T-helper 1 cell treated with Interleukin-12 subunit alpha and Interleukin-12 subunit beta and Interleukin-4 antibody, amounts not matched to agents 30 ng/mL and 1 ng/mL, for 36 hours (primary cell): ENCODE measurements around the gene PCSK6. TPM values are rescaled to one million over a fixed set of nuclear protein-coding genes. Genes with fewer than 3 reads are reported as not detected.
"Not testable (repeated sequence)": the region's sequence is repeated elsewhere in the genome, so short reads cannot be mapped to it uniquely, and the experiment has no call there.

Experiments used
- intact Hi-C: fragments of 100-400 bp; cut with micrococcal nuclease; formaldehyde crosslinking; loops from one replicate; pipeline ENCODE4 v1.15.1; 2024
- total RNA-seq: library from RNA; stranded (reverse); gene quantifications from 2 replicates; pipeline ENCODE4 v1.2.3, GENCODE V29; 2022

Gene PCSK6
- total RNA-seq, 1 donor from 2014 or later, result 2.5 TPM

DNA sequence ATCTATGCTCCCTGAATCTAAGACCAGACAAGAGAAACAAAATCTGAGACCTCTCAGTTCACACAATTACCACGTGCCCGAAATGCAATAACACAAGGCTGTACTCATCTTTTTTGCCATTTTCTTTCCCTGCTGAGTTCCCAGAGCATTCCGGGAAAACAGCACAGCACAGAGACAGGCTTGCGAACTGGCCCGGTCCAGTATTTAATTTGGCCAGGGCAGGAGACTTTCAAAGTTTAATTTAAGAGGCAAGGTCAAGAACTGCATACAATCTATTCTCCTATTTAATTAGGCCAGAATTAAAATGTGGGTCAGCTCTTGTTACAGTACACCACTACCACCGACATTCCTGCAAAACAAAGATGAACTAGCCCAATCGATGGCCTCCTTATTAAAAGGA, 107.0 kb downstream of the PCSK6 start:
- intact Hi-C loops, result no loop called here

DNA sequence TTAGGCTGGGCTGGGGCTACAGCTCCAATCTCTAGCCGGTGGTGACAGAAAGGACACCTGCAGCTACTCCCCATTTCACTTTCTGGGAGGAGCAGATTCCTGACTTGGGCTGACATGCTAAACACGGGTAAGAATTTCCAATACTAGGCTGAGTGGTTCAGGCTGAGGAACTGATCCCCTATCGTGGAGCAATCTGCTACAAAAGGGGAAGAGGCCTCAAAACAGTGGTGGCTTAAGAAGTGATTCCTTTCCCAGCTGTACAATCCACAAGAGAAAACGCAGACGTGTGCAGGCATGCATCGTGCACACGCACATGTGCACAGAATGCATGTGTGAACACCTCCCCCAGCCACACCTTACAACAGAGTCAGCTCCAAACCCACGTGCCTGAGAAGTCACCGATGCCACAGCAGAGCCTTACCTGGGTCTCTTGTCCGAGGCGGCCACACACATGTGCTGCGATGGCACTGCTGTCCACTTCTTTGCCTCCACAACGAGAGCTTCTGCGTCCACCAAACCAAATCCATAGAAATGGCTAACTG, 107.8 kb downstream of the PCSK6 start:
- intact Hi-C loops, result no loop called here

- intact Hi-C loops, result no loop called here
Observed at GRCh38 chr15:101380146-101380545, 109.4 kb downstream of the PCSK6 start.

- intact Hi-C loops, result no loop called here
Observed at GRCh38 chr15:101379647-101380046, 109.9 kb downstream of the PCSK6 start.

DNA sequence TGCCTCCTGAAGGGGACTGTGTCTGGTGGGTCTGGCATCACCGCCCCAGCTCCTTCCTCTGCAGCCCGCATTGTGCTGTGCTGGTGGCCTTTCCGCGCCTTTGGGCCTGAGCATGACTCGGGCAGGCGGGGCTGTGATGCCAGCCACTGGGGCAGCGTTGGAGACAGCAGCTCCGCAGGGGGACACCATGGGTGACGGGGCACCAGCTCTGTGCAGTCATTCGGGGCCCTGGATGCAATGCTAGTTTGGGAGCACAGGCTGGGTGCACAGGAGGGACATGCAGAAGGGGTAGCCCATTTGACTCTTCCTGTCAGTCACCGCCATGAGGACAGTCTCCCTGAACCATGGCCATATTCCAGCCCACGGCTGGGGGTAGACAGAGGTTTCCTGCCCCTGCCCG, 110.6 kb downstream of the PCSK6 start:
- intact Hi-C loops, result no loop called here

DNA sequence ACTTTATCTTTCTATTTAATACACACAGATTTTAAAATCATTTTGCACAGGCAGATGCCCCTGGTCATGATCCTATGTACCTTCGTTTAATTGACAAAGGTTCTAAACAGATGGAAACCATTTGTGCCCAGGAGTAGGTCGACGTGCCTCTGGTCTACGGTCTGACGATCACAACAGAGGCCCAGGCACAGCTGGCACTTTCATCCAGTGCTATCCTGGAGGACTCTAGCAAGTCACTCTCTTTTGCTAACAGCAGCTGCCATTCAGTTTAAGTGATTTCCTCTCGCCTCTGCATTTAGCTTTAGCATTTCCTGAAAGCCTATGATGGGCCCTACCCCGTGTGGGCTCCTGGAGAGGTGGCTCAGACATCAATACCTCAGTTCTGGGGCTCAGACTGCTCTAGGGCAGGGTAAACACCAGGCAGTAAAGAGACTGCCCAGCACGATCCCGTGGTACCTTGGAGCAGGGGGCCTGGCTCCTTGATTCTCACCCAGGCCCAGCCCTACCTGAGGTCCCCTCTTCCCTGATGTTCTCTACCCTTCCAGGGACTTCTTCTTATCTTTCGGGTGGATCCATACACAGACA, 111.2 kb downstream of the PCSK6 start:
- intact Hi-C loops, result no loop called here

- intact Hi-C loops, result no loop called here
Observed at GRCh38 chr15:101376615-101377395, 112.7 kb downstream of the PCSK6 start.

- intact Hi-C loops, result not testable (repeated sequence)
Observed at GRCh38 chr15:101375006-101375405, 114.5 kb downstream of the PCSK6 start.

DNA sequence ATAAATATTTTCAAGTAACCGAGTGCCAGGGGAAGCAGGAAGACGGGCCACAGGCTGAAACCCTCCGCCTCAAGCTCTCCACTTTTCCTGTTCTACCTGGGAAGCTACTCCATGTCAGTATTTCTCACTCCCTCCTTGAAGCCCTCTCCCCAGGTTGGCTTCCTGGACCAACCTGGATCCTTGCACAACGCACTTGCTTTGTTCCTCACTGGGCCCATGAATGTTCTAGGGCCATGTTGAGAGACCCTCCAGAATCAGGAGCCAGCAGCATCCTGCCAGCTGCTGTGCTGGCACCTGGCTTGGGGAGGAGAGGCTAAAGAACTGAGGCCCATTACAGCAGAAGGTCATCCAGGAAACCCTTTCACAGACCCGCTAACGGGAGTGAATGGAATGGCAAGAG, 115.2 kb downstream of the PCSK6 start:
- intact Hi-C loops, result no loop called here

- intact Hi-C loops, result no loop called here
Observed at GRCh38 chr15:101373577-101373976, 115.9 kb downstream of the PCSK6 start.

DNA sequence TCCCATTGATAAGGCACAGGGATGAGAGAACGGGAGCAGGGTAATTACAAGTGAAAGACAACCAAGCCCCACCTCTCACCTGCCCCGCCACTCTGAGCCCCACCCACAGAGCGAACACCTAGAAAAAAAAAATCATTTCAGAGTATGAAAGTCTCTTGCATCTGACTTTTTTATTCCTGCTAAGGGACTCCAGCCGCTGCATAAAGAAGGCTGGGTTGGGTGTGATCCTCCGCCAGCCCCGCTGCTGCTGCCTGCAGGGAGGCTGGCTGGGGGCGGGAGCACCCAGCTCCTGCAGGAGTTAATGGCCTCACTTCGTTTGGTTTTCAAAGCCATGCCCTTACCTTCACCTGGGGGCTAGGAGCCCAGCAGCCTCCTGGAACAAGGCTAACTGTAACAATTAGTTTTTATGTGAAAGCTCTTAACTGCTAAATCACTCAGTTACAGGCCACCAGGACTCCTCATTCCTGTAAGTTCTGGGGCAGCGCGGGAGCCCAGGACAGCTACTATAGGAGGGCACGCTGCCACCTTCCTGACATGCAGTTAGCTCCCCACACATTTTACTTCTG, 116.5 kb downstream of the PCSK6 start:
- intact Hi-C loops, result no loop called here

GRCh38 chr15:101372149-101372577, 117.3 kb downstream of the PCSK6 start:
- intact Hi-C loops, result no loop called here

DNA sequence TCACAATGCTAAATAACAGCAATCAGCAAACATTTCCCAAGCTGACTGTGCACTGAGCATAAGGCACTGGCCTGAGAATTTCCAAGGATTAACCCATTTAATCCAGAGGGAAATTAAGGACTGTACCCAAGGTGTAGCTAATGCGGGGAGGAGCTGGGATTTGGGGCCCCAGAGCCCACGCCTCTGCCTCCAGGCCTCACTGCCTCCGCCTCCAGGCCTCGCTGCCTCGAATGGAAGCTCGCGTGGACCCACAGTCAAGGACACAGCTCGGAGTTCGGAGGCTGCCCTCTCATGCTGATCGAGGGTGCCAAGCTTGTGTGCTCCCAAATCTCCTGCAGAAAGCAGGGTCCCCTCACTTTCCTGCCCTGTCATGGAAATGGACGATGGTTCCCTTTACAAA, 118.0 kb downstream of the PCSK6 start:
- intact Hi-C loops, result no loop called here

GRCh38 chr15:101371081-101371480, 118.4 kb downstream of the PCSK6 start:
- intact Hi-C loops, result no loop called here

- intact Hi-C loops, result no loop called here
Observed at GRCh38 chr15:101370330-101371024, 119.0 kb downstream of the PCSK6 start.

GRCh38 chr15:101369676-101370075, 119.8 kb downstream of the PCSK6 start:
- intact Hi-C loops, result no loop called here

GRCh38 chr15:101368861-101369642, 120.5 kb downstream of the PCSK6 start:
- intact Hi-C loops, result no loop called here

- intact Hi-C loops, result no loop called here
Observed at GRCh38 chr15:101368086-101368780, 121.3 kb downstream of the PCSK6 start.

- intact Hi-C loops, result no loop called here
Observed at GRCh38 chr15:101366853-101367252, 122.7 kb downstream of the PCSK6 start.

- intact Hi-C loops, result no loop called here
Observed at GRCh38 chr15:101362986-101363566, 126.4 kb downstream of the PCSK6 start.
